SK-N-SH (cell line): ENCODE measurements around the gene PISD. TPM values are rescaled to one million over a fixed set of nuclear protein-coding genes. Genes with fewer than 3 reads are reported as not detected.

Experiments
- CTCF ChIA-PET: fragments of 300-600, 350-600 bp; formaldehyde crosslinking; extraction: SDS; loops from one replicate; lab custom pipeline; 2021; lab: Yijun Ruan, JAX
- POLR2A ChIA-PET: fragments of 350-600 bp; sonication (Branson Sonifier 250); formaldehyde crosslinking; extraction: SDS; loops from one replicate; lab custom pipeline; 2020; ENCODE audit warnings: antibody characterized with exemption, inconsistent platforms; lab: Yijun Ruan, JAX
- DNase-seq: peaks from one replicate; pipeline ENCODE4 v3.0.0; 2012
- H2AFZ ChIP-seq: fragments of 200-600 bp; sonication (generic); 2 replicates; pipeline ENCODE4 v1.8.1; 2016; ENCODE audit warnings: antibody characterized with exemption, mild to moderate bottlenecking, low read depth
- H3F3A ChIP-seq: fragments of 200-600 bp; sonication (generic); replicated peaks from 2 replicates; pipeline ENCODE3; 2016; ENCODE audit warnings: antibody characterized with exemption, mild to moderate bottlenecking; ENCODE audit not compliant: insufficient read depth
- H3K27ac ChIP-seq, 2 experiments: fragments of 200-500 bp in 1 of 2; fragments of 200-600 bp in 1 of 2; sonication (Bioruptor generic) in 1 of 2; sonication (generic), shearing (Covaris generic) in 1 of 2; 2 replicates each; pipeline versions ENCODE4 v1.5.1 to v1.6.1; 2014 to 2016; ENCODE audit warnings: low read depth in 2 of 2, inconsistent platforms in 1 of 2, low read length in 1 of 2, mild to moderate bottlenecking in 1 of 2, mixed read lengths in 1 of 2
- H3K27me3 ChIP-seq: fragments of 200-600 bp; sonication (generic), shearing (Covaris generic); 2 replicates; pipeline ENCODE4 v1.6.1; 2016; ENCODE audit warnings: mixed run types; ENCODE audit not compliant: insufficient read depth
- H3K36me3 ChIP-seq, 2 experiments: fragments of 200-500 bp in 1 of 2; fragments of 200-600 bp in 1 of 2; sonication (Bioruptor generic) in 1 of 2; sonication (generic) in 1 of 2; replicated peaks in 1 of 2; 2 replicates each; pipeline versions ENCODE3 to v1.5.1; 2014 to 2016; ENCODE audit warnings: low read length in 1 of 2, mild to moderate bottlenecking in 1 of 2; ENCODE audit not compliant: insufficient read depth in 2 of 2, control insufficient read depth in 1 of 2
- H3K4me1 ChIP-seq, 2 experiments: fragments of 200-500 bp in 1 of 2; fragments of 200-600 bp in 1 of 2; sonication (Bioruptor generic) in 1 of 2; sonication (generic), shearing (Covaris generic) in 1 of 2; 2 replicates each; pipeline versions ENCODE4 v1.5.1 to v1.6.1; 2014 to 2016; ENCODE audit warnings: low read depth in 1 of 2, low read length in 1 of 2, mixed run types in 1 of 2; ENCODE audit not compliant: insufficient read depth in 2 of 2, control insufficient read depth in 1 of 2
- H3K4me2 ChIP-seq: fragments of 200-600 bp; sonication (generic), shearing (Covaris generic); 2 replicates; pipeline ENCODE4 v1.6.1; 2017; ENCODE audit warnings: mixed run types
- H3K4me3 ChIP-seq, 2 experiments: fragments of 200-500 bp in 1 of 2; fragments of 200-600 bp in 1 of 2; sonication (Bioruptor generic) in 1 of 2; sonication (generic), shearing (Covaris generic) in 1 of 2; 2 replicates each; pipeline versions ENCODE4 v1.5.1 to v1.8.1; 2014 to 2016; ENCODE audit warnings: low read depth in 2 of 2, inconsistent platforms in 1 of 2, low read length in 1 of 2, mild to moderate bottlenecking in 1 of 2, mixed read lengths in 1 of 2, moderate library complexity in 1 of 2
- H3K79me2 ChIP-seq: fragments of 200-600 bp; sonication (generic); 2 replicates; pipeline ENCODE4 v1.8.1; 2017; ENCODE audit warnings: mild to moderate bottlenecking; ENCODE audit not compliant: insufficient read depth
- H3K9ac ChIP-seq: fragments of 200-600 bp; sonication (generic); 2 replicates; pipeline ENCODE4 v1.6.1; 2017; ENCODE audit warnings: mixed run types
- H3K9me2 ChIP-seq: fragments of 200-600 bp; sonication (generic); 2 replicates; pipeline ENCODE4 v1.6.1; 2017; ENCODE audit warnings: mixed run types
- H3K9me3 ChIP-seq: fragments of 200-600 bp; sonication (generic); 2 replicates; pipeline ENCODE4 v1.6.1; 2017; ENCODE audit warnings: mixed run types, mild to moderate bottlenecking, moderate library complexity
- H4K20me1 ChIP-seq: fragments of 200-600 bp; sonication (generic); 2 replicates; pipeline ENCODE4 v1.6.1; 2017; ENCODE audit warnings: mild to moderate bottlenecking, mixed run types; ENCODE audit not compliant: insufficient read depth
- CHD2 ChIP-seq: fragments of 150-350 bp; IDR thresholded peaks from 2 replicates; pipeline ENCODE4 v1.6.1; 2018; ENCODE audit warnings: low read length; ENCODE audit not compliant: partially characterized antibody
- FOSL2 ChIP-seq: IDR thresholded peaks from 2 replicates; pipeline ENCODE4 v1.4.0; 2012; ENCODE audit warnings: low read depth, mild to moderate bottlenecking, moderate library complexity, borderline replicate concordance
- FOXJ3 ChIP-seq: sonication (generic); formaldehyde crosslinking; IDR thresholded peaks from 2 replicates; pipeline ENCODE4 v1.5.1; 2020; ENCODE audit warnings: mild to moderate bottlenecking, missing genetic modification reagents
- FOXM1 ChIP-seq: IDR thresholded peaks from 2 replicates; pipeline ENCODE4 v1.4.0; 2012; ENCODE audit warnings: low read depth, mild to moderate bottlenecking
- JUND ChIP-seq: IDR thresholded peaks from 2 replicates; pipeline ENCODE4 v1.4.0; 2012
- MEF2A ChIP-seq: IDR thresholded peaks from 2 replicates; pipeline ENCODE4 v1.4.0; 2012; ENCODE audit warnings: low read depth, borderline replicate concordance
- NFIC ChIP-seq: IDR thresholded peaks from 2 replicates; pipeline ENCODE4 v1.4.0; 2012; ENCODE audit warnings: borderline replicate concordance
- POLR2AphosphoS5 ChIP-seq: IDR thresholded peaks from 2 replicates; pipeline ENCODE4 v1.6.1; 2012; ENCODE audit warnings: low read depth, low read length
- TCF12 ChIP-seq: IDR thresholded peaks from 2 replicates; pipeline ENCODE4 v1.4.0; 2012
- TEAD4 ChIP-seq: IDR thresholded peaks from 2 replicates; pipeline ENCODE4 v1.4.0; 2012; ENCODE audit warnings: mild to moderate bottlenecking, borderline replicate concordance; ENCODE audit not compliant: insufficient read depth
- YY1 ChIP-seq: IDR thresholded peaks from 2 replicates; pipeline ENCODE4 v1.4.0; 2012; ENCODE audit warnings: low read depth, mild to moderate bottlenecking
- WGBS: methylation state at CpG from one replicate; pipeline ENCODE4 v1.1.6; 2017; ENCODE audit warnings: low lambda C conversion rate; 5-methylcytosine and 5-hydroxymethylcytosine counted together
- polyA plus RNA-seq, 3 experiments: library from polyadenylated mRNA; depleted of rRNA; stranded (reverse); fragments of >200 nt; gene quantifications; 2 replicates each; pipeline ENCODE4 v1.2.3, GENCODE V29; 2012
- TF ChIP-seq, protein P1 (sequence below): fragments of 200-600 bp; sonication (generic); IDR thresholded peaks from 2 replicates; pipeline ENCODE4 v1.6.1; 2017; ENCODE audit warnings: antibody characterized with exemption, mild to moderate bottlenecking, moderate library complexity
- TF ChIP-seq, protein P2 (sequence below): fragments of 150-350 bp; IDR thresholded peaks from 2 replicates; pipeline ENCODE4 v1.6.1; 2017; ENCODE audit warnings: antibody characterized with exemption, low read length, low read depth, borderline replicate concordance
- TF ChIP-seq, protein P3 (sequence below): IDR thresholded peaks from 2 replicates; pipeline ENCODE4 v1.4.0; 2012; ENCODE audit warnings: low read depth, borderline replicate concordance
- TF ChIP-seq, protein P4 (sequence below): IDR thresholded peaks from 2 replicates; pipeline ENCODE4 v1.6.1; 2012; ENCODE audit warnings: mild to moderate bottlenecking, low read depth, low read length, moderate library complexity

Gene PISD
- polyA plus RNA-seq, 1 of the 3 experiments (the other 2 are of a cell fraction): 34.9 TPM

DNA sequence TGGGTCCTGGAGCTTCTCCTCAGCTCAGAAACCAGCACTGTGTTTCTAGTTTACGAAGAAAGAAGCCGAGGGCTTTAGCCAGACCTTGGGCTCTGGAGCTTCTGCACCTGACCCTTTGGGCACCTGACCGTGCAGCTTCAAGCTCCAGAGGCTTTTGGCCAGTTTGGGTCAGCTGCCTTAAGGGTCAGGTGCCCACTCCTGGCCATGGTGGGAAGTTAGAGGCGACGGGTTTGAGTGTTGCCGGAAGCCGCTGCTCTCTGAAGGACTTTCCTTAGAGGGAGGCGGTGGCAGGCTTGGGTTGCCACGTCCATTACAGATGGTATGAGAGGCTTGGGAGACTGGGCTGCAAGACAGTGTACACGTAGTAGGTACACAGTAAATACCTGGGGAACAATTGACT lies 52.3 kb downstream of the PISD start (continued):
- TF ChIP-seq POLR2AphosphoS5: no peak
- TF ChIP-seq, all 33 proteins: peak for 0

DNA sequence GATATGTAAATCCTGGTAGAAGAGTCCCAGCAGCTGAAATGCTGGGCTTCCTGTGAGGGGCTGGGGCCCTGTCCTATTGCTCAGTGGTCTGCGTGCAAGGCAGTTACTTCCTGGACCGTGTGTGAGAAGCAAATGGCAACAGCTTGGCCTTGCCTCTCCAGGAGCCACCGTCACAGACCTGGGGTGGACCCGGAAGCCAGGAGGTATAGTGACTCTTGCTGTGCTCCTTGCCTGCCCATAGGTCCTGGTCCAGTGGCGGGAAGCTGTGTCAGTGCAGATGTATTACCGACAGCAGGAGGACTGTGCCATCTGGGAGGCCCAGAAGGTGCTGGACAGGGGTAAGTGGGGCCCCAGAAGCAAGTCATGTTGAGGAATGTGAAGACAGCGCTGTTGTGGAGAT lies 54.3 kb downstream of the PISD start:
- H3K4me1 ChIP-seq: peaks cover 6 to 24% of the 10 kb centered on the region in 2 experiments; a peak in 1 of 4 replicates
- H3K9me3 ChIP-seq: no peaks in the 10 kb centered on the region
- POLR2A ChIA-PET: no interaction called here
- no peaks in the 10 kb centered on the region for H3K79me2 ChIP-seq
- no peak overlapping the region for H3K4me3 ChIP-seq
- WGBS: 94% methylated on average over 3 of the region's 7 CpGs
- H3K27ac ChIP-seq: no peak overlapping the region
- H4K20me1 ChIP-seq: no peaks in the 10 kb centered on the region
- DNase-seq: no peak
- H3K4me2 ChIP-seq: no peak overlapping the region
- peaks cover 5% of the 10 kb centered on the region for H3F3A ChIP-seq
- no peaks in the 10 kb centered on the region for H3K27me3 ChIP-seq
- H3K36me3 ChIP-seq: peaks cover 0 to 10% of the 10 kb centered on the region in 2 experiments
- TF ChIP-seq MEF2A (no peak), YY1 (no peak), FOXJ3 (no peak), FOSL2 (no peak)
- TF ChIP-seq, protein P1, sequence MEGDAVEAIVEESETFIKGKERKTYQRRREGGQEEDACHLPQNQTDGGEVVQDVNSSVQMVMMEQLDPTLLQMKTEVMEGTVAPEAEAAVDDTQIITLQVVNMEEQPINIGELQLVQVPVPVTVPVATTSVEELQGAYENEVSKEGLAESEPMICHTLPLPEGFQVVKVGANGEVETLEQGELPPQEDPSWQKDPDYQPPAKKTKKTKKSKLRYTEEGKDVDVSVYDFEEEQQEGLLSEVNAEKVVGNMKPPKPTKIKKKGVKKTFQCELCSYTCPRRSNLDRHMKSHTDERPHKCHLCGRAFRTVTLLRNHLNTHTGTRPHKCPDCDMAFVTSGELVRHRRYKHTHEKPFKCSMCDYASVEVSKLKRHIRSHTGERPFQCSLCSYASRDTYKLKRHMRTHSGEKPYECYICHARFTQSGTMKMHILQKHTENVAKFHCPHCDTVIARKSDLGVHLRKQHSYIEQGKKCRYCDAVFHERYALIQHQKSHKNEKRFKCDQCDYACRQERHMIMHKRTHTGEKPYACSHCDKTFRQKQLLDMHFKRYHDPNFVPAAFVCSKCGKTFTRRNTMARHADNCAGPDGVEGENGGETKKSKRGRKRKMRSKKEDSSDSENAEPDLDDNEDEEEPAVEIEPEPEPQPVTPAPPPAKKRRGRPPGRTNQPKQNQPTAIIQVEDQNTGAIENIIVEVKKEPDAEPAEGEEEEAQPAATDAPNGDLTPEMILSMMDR: no peak
- TF ChIP-seq, protein P2, sequence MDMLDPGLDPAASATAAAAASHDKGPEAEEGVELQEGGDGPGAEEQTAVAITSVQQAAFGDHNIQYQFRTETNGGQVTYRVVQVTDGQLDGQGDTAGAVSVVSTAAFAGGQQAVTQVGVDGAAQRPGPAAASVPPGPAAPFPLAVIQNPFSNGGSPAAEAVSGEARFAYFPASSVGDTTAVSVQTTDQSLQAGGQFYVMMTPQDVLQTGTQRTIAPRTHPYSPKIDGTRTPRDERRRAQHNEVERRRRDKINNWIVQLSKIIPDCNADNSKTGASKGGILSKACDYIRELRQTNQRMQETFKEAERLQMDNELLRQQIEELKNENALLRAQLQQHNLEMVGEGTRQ: no peak
- TF ChIP-seq, all 33 proteins: peak for 0
- no peak overlapping the region for H2AFZ ChIP-seq
- H3K9ac ChIP-seq: no peak overlapping the region
- CTCF ChIA-PET: interaction anchor here (0.7 to 1.0 kb wide), 2 partner anchors 16 to 50 kb away, joined by 3 read pairs; no protein-coding TSS in a partner anchor
- no peaks in the 10 kb centered on the region for H3K9me2 ChIP-seq

DNA sequence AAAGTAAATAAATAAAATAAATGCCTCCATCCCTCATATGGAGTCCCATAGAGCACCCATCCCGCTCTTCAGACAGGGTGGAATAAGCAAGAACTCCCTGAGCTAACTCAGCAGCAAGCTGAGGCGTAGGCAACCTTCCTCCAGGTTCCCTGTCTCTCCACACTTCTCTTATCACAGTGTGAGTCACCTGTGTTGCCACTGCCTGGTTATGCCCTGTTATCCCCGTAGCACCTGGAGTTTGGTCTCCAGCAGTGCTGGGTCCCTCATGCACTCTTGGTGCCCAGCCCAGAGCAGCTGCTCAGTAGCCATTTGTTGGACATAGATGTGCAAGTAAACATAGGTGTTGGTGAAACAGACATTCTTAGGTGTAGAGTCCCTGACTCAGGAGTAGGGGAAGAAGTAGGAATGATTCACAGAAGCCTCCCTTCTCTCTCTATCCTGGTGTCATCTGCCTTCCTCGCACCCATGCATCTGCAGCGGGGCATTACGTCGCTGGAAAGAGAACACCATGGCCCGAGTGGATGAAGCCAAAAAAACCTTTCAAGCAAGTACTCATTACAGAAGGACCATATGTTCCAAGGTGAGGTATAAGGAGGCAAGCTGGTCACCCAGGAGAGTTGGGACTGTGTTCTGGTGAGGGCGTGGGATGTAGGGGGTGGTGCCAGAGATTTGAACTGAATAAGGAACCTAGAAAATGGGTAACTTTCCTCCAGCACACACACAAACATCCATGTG lies 56.0 kb downstream of the PISD start:
- WGBS: 100% methylated on average over 9 of the region's 9 CpGs
- H4K20me1 ChIP-seq: no peaks in the 10 kb centered on the region
- H3K4me3 ChIP-seq: no peak overlapping the region
- H3F3A ChIP-seq: peaks cover 19% of the 10 kb centered on the region
- H3K9me2 ChIP-seq: no peaks in the 10 kb centered on the region
- H3K9ac ChIP-seq: no peak overlapping the region
- no peak overlapping the region for H2AFZ ChIP-seq
- TF ChIP-seq, protein P2: no peak
- no peak for TF ChIP-seq TCF12
- no peak for TF ChIP-seq NFIC
- TF ChIP-seq YY1: no peak
- TF ChIP-seq JUND: no peak
- no peak for TF ChIP-seq FOXM1
- TF ChIP-seq CHD2: no peak
- TF ChIP-seq, protein P3, sequence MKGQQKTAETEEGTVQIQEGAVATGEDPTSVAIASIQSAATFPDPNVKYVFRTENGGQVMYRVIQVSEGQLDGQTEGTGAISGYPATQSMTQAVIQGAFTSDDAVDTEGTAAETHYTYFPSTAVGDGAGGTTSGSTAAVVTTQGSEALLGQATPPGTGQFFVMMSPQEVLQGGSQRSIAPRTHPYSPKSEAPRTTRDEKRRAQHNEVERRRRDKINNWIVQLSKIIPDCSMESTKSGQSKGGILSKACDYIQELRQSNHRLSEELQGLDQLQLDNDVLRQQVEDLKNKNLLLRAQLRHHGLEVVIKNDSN: no peak
- TF ChIP-seq, protein P4, sequence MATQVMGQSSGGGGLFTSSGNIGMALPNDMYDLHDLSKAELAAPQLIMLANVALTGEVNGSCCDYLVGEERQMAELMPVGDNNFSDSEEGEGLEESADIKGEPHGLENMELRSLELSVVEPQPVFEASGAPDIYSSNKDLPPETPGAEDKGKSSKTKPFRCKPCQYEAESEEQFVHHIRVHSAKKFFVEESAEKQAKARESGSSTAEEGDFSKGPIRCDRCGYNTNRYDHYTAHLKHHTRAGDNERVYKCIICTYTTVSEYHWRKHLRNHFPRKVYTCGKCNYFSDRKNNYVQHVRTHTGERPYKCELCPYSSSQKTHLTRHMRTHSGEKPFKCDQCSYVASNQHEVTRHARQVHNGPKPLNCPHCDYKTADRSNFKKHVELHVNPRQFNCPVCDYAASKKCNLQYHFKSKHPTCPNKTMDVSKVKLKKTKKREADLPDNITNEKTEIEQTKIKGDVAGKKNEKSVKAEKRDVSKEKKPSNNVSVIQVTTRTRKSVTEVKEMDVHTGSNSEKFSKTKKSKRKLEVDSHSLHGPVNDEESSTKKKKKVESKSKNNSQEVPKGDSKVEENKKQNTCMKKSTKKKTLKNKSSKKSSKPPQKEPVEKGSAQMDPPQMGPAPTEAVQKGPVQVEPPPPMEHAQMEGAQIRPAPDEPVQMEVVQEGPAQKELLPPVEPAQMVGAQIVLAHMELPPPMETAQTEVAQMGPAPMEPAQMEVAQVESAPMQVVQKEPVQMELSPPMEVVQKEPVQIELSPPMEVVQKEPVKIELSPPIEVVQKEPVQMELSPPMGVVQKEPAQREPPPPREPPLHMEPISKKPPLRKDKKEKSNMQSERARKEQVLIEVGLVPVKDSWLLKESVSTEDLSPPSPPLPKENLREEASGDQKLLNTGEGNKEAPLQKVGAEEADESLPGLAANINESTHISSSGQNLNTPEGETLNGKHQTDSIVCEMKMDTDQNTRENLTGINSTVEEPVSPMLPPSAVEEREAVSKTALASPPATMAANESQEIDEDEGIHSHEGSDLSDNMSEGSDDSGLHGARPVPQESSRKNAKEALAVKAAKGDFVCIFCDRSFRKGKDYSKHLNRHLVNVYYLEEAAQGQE: no peak
- no peak for TF ChIP-seq TEAD4
- no peak for DNase-seq
- H3K27ac ChIP-seq: no peak overlapping the region
- H3K36me3 ChIP-seq: peaks cover 0 to 10% of the 10 kb centered on the region in 2 experiments
- CTCF ChIA-PET: interaction anchor here (0.7 kb wide), 1 partner anchor 49 kb away, joined by 3 read pairs; no protein-coding TSS in a partner anchor
- no peaks in the 10 kb centered on the region for H3K79me2 ChIP-seq
- POLR2A ChIA-PET: no interaction called here
- H3K9me3 ChIP-seq: no peaks in the 10 kb centered on the region
- no peaks in the 10 kb centered on the region for H3K27me3 ChIP-seq
- no peak overlapping the region for H3K4me2 ChIP-seq
- H3K4me1 ChIP-seq: peaks cover 17 to 18% of the 10 kb centered on the region in 2 experiments; a peak in 1 of 4 replicates
